Activated T-helper 17 cell treated with anti-CD3 and anti-CD28 coated beads, Interleukin-2, amount 50 U/mL, for 72 hours (primary cell): ENCODE data around the gene DENND2D. TPM values are rescaled to one million over a fixed set of nuclear protein-coding genes. Genes with fewer than 3 reads are reported as not detected.

ENCODE experiments used
- ATAC-seq: fragments of 150-1000 bp; cut with Tn5 transposase; replicated peaks from 2 replicates; pipeline ENCODE4 v1.10.0; 2021; ENCODE audit warnings: mild to moderate bottlenecking, moderate library complexity
- H3K27ac Mint-ChIP-seq: one replicate; pipeline ENCODE4 v1.8.0; 2022; ENCODE audit warnings: mixed read lengths
- H3K27me3 Mint-ChIP-seq: one replicate; pipeline ENCODE4 v1.8.0; 2022; ENCODE audit warnings: mixed read lengths
- H3K36me3 Mint-ChIP-seq: one replicate; pipeline ENCODE4 v1.8.0; 2022; ENCODE audit warnings: low read depth, mild to moderate bottlenecking, mixed read lengths
- H3K4me1 Mint-ChIP-seq: one replicate; pipeline ENCODE4 v1.8.0; 2022; ENCODE audit warnings: mixed read lengths
- H3K4me3 Mint-ChIP-seq: one replicate; pipeline ENCODE4 v1.8.0; 2022; ENCODE audit warnings: mild to moderate bottlenecking, mixed read lengths
- H3K9me3 Mint-ChIP-seq: one replicate; pipeline ENCODE4 v1.8.0; 2022; ENCODE audit warnings: mixed read lengths
- total RNA-seq, 2 donors: library from RNA; stranded (reverse); gene quantifications; one replicate each; pipeline ENCODE4 v1.2.3, GENCODE V29; 2022

DENND2D gene
- total RNA-seq, 2 donors from 2014 or later, result 146 to 148 TPM

DNA sequence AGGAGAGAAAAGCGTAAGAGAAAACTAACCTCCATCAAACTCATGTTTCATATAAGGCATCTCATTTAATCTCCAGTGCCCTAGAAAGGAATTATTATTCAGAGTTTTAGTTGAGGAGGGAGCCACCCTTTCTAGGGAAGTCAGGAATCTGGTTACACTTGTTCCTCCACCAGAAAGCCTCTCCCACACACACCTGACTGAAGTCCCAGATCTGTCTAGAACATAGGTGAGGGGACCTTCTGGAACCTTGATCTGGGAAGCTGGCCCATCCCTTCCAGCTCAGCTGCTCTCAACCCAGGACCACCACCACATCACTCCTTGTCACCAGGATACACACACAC lies 1.9 kb upstream of the DENND2D start:
- H3K4me1 Mint-ChIP-seq, result peaks cover 37% of the 10 kb centered on the region
- no peaks in the 10 kb centered on the region for H3K9me3 Mint-ChIP-seq
- H3K36me3 Mint-ChIP-seq, result peaks cover 32% of the 10 kb centered on the region
- no peak for ATAC-seq
- peak overlapping the region; percentile 94 for H3K4me3 Mint-ChIP-seq
- peak overlapping the region; percentile 96 for H3K27ac Mint-ChIP-seq
- H3K27me3 Mint-ChIP-seq, result no peaks in the 10 kb centered on the region

DNA sequence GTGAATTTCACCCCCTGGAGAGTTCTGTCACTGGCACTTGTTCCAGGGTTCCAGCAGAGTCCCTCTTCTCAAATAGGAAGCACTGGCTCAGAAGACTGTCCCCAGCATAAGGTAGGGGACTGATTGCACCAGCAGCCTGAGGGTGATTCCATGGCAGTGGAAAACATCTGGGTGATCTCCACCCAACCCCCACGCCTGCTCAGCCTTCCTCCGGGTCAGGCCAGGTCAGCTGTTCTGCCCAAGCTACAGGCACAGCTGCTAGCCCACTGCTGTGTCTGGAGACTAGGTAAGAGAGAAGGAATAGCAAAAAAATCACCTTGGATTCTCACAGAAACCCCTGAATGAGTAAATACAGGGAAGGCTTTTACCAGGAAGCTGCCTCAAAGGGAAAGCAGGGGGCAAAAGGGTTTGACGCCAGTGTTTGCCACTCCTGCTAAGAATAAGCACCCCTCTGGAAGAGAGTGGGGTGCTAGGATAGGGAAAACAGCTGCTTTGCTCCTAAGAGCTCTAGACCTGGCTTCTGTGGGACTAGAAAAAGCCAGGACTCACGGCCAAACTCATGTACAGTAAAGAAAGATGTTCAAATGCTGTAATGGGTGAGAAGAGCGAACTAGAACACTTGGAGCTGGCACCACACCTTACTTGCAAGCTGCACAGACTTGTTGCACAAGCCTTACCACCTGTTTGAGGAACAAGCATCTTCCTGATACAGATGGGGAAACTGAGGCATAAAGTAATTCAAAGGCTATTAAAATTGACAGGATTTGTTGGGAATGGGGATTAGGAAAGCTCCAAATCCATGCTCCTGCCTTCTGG lies 1.0 kb upstream of the DENND2D start:
- peaks cover 41% of the 10 kb centered on the region for H3K36me3 Mint-ChIP-seq

GRCh38 chr1:111200802-111201161 lies 336 bp upstream of the DENND2D start:
- H3K4me3 Mint-ChIP-seq, result peak overlapping the region; percentile 94
- H3K36me3 Mint-ChIP-seq, result peaks cover 48% of the 10 kb centered on the region
- H3K27me3 Mint-ChIP-seq, result no peaks in the 10 kb centered on the region
- ATAC-seq, result no peak
- no peaks in the 10 kb centered on the region for H3K9me3 Mint-ChIP-seq
- peaks cover 46% of the 10 kb centered on the region for H3K4me1 Mint-ChIP-seq
- peak overlapping the region; percentile 96 for H3K27ac Mint-ChIP-seq

More for the DNA sequence above, 1.0 kb upstream of the DENND2D start:
- H3K4me1 Mint-ChIP-seq, result peaks cover 45% of the 10 kb centered on the region
- no peaks in the 10 kb centered on the region for H3K9me3 Mint-ChIP-seq
- ATAC-seq, result no peak
- peak overlapping the region; percentile 96 for H3K27ac Mint-ChIP-seq
- no peaks in the 10 kb centered on the region for H3K27me3 Mint-ChIP-seq
- peak overlapping the region; percentile 94 for H3K4me3 Mint-ChIP-seq

GRCh38 chr1:111199329-111199728 lies 1.1 kb downstream of the DENND2D start:
- Mint-ChIP-seq H3K9me3 (no peaks in the 10 kb centered on the region), H3K4me3 (peak overlapping the region; percentile 94), H3K27me3 (no peaks in the 10 kb centered on the region), H3K36me3 (peaks cover 62% of the 10 kb centered on the region), H3K27ac (peak overlapping the region; percentile 96), H3K4me1 (peaks cover 50% of the 10 kb centered on the region)
- no peak for ATAC-seq

DNA sequence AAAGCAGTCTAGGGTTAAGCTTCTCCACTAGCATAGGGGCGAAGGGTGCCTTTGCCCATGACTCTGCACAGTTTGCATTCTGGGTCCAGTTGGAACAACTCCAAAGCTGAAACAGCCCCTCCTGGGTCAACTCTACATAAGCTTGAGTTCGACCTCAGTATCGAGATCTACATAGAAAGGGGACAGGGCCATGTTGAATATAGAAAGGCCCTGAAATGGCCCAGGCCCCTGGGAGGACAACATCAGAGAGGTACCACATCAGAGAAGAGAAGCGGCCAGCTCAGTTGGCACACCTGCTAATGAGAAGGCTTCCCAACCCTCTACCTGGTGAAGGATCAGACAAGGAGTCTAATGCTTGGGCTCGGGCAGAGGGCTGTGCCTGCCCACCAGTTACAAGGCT lies 1.6 kb downstream of the DENND2D start:
- peaks cover 67% of the 10 kb centered on the region for H3K36me3 Mint-ChIP-seq
- H3K9me3 Mint-ChIP-seq, result no peaks in the 10 kb centered on the region
- H3K27me3 Mint-ChIP-seq, result no peaks in the 10 kb centered on the region
- H3K4me1 Mint-ChIP-seq, result peaks cover 55% of the 10 kb centered on the region
- peak overlapping the region; percentile 96 for H3K27ac Mint-ChIP-seq
- ATAC-seq, result no peak
- H3K4me3 Mint-ChIP-seq, result peak overlapping the region; percentile 94

- no peaks in the 10 kb centered on the region for H3K9me3 Mint-ChIP-seq
- H3K4me1 Mint-ChIP-seq, result peaks cover 60% of the 10 kb centered on the region
- H3K36me3 Mint-ChIP-seq, result peaks cover 78% of the 10 kb centered on the region
- peak overlapping the region; percentile 96 for H3K27ac Mint-ChIP-seq
- peak overlapping the region; percentile 94 for H3K4me3 Mint-ChIP-seq
- peak; percentile 40 for ATAC-seq
- H3K27me3 Mint-ChIP-seq, result no peaks in the 10 kb centered on the region
Measured at GRCh38 chr1:111197598-111198284, 2.7 kb downstream of the DENND2D start.

DNA sequence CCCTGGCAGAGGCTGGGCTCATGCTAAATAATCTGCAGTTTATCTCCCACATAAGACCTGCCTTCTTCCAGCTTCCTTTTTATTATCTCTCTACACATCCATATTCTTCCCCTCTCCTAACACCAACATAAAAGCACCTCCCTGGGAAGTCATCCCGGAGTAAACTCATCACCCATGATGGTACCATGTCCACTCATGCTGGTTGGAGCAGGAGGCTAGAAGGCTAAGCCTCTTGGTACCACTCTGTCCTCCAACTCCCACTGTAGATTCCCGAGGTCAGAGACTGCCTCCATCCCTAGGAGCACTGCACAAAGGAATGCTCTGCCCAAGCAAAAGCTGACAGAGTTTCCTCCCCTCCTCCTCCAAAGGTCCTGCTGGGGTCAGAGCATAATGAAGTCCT lies 4.2 kb downstream of the DENND2D start:
- H3K4me3 Mint-ChIP-seq, result peak overlapping the region; percentile 94
- ATAC-seq, result no peak
- no peaks in the 10 kb centered on the region for H3K9me3 Mint-ChIP-seq
- peaks cover 93% of the 10 kb centered on the region for H3K36me3 Mint-ChIP-seq
- H3K4me1 Mint-ChIP-seq, result peaks cover 66% of the 10 kb centered on the region
- no peaks in the 10 kb centered on the region for H3K27me3 Mint-ChIP-seq
- H3K27ac Mint-ChIP-seq, result peak overlapping the region; percentile 96

DNA sequence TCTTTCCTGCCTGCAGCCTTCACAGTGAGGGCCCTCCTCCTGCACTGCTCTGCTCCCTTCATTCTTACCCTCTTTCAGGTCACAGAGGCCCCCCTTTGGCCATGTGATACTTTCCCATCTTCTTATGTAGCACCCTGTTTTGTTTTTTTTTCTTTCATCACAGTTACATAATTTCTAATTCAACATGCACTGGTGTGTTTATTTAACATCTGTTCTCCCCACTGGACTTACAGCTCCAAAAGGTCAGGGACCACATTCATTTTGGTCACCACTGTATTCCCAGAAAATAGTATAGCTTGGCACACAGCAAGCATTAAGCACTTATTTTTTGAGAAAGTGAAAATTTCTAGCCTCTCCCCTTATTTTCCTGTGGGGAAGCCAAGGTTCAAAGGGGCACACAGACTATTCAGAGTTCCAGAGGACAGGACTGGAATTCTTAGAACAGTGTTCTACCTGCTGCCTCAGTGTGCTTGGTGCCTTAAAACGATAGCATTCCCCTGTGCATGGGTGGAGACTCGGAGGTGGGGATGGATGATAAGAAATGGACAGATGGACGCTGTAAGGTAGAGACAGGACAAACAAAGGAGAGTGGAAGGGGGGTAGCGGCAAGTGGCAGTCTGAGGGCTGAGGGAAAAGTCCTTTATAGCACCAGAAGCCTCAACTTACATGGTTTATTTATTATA lies 5.3 kb downstream of the DENND2D start:
- Mint-ChIP-seq H3K27me3 (no peaks in the 10 kb centered on the region), H3K4me1 (peaks cover 71% of the 10 kb centered on the region), H3K9me3 (no peaks in the 10 kb centered on the region), H3K4me3 (peak overlapping the region; percentile 94), H3K27ac (peak overlapping the region; percentile 96), H3K36me3 (peaks cover 100% of the 10 kb centered on the region)
- no peak for ATAC-seq

- H3K27ac Mint-ChIP-seq, result peak overlapping the region; percentile 96
- H3K4me1 Mint-ChIP-seq, result peaks cover 78% of the 10 kb centered on the region
- H3K9me3 Mint-ChIP-seq, result no peaks in the 10 kb centered on the region
- no peak for ATAC-seq
- H3K27me3 Mint-ChIP-seq, result no peaks in the 10 kb centered on the region
- peak overlapping the region; percentile 94 for H3K4me3 Mint-ChIP-seq
- peaks cover 100% of the 10 kb centered on the region for H3K36me3 Mint-ChIP-seq
Measured at GRCh38 chr1:111193712-111194480, 6.5 kb downstream of the DENND2D start.

- H3K27ac Mint-ChIP-seq, result peak overlapping the region; percentile 96
- peak; percentile 37 for ATAC-seq
- H3K4me3 Mint-ChIP-seq, result peak overlapping the region; percentile 94
- H3K36me3 Mint-ChIP-seq, result peaks cover 100% of the 10 kb centered on the region
- H3K9me3 Mint-ChIP-seq, result no peaks in the 10 kb centered on the region
- H3K4me1 Mint-ChIP-seq, result peaks cover 83% of the 10 kb centered on the region
- H3K27me3 Mint-ChIP-seq, result no peaks in the 10 kb centered on the region
Measured at GRCh38 chr1:111192658-111193519, 7.6 kb downstream of the DENND2D start.

DNA sequence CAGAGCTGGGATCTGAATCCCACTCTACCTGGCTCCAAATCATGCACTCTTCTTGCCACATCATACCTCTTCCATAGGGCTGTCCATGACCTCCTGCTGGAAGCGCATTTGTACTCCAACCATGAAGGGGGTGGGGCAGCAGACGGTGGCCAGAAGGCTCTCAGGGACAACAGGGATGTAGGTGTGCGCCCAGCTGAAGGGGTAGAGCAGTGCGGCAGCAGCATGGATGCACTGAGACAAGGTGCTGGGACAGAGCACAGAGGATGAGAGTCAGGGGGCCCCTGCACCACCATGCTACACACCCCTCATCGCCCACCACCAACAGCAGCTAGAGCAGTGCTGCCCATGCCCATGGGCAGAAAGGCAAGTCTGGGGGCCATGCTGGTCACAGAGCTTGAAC lies 8.4 kb downstream of the DENND2D start:
- Mint-ChIP-seq H3K27me3 (no peaks in the 10 kb centered on the region), H3K4me1 (peaks cover 80% of the 10 kb centered on the region), H3K36me3 (peaks cover 100% of the 10 kb centered on the region), H3K4me3 (peak overlapping the region; percentile 94), H3K9me3 (no peaks in the 10 kb centered on the region), H3K27ac (peak overlapping the region; percentile 96)
- ATAC-seq, result no peak

GRCh38 chr1:111191496-111191895 lies 8.9 kb downstream of the DENND2D start:
- Mint-ChIP-seq H3K4me3 (peak overlapping the region; percentile 94), H3K36me3 (peaks cover 100% of the 10 kb centered on the region), H3K27ac (peak overlapping the region; percentile 96), H3K27me3 (no peaks in the 10 kb centered on the region), H3K9me3 (no peaks in the 10 kb centered on the region), H3K4me1 (peaks cover 76% of the 10 kb centered on the region)
- no peak for ATAC-seq

DNA sequence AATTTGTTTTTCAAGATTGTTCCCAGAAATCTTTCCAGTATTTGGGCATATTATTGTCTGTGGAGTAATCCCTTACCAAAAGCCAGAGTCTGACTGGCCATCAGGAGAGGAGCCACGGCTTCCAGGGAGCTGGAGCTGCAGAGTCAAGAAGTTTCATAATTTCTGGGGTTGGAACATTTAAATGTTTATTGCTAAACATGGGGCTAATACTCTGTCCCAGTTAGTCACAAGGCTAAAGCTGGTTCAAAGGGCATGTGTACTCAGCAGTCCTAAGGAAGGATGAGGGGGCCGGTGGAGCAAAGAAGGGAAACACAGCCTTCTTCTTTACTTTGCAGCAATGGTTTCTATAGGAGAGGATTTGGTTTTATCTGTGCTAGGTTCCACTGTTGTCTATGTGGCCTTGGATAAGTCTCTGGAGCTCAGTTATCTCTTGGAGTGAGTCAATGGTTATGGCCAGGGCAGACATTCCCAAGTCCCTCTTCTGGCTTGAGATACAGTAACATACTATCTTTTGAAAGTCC lies 9.5 kb downstream of the DENND2D start:
- Mint-ChIP-seq H3K27me3 (no peaks in the 10 kb centered on the region), H3K36me3 (peaks cover 100% of the 10 kb centered on the region), H3K4me3 (no peak overlapping the region), H3K27ac (peak overlapping the region; percentile 68), H3K9me3 (no peaks in the 10 kb centered on the region), H3K4me1 (peaks cover 71% of the 10 kb centered on the region)
- ATAC-seq, result no peak
